Kidney epithelial cell (primary cell): Measurements from ENCODE around the gene DDX49. TPM values are rescaled to one million over a fixed set of nuclear protein-coding genes. Genes with fewer than 3 reads are reported as not detected.

Experiments used
- DNase-seq: peaks from one replicate; pipeline ENCODE4 v3.0.0-alpha.2; 2010; ENCODE audit warnings: low read depth
- H3K27me3 ChIP-seq: 2 replicates; pipeline ENCODE4 v1.6.0; 2011; ENCODE audit warnings: low read length; ENCODE audit not compliant: control insufficient read depth, insufficient read depth
- H3K36me3 ChIP-seq: 2 replicates; pipeline ENCODE4 v1.5.1; 2011; ENCODE audit warnings: low read length; ENCODE audit not compliant: control insufficient read depth, insufficient read depth
- H3K4me3 ChIP-seq: 2 replicates; pipeline ENCODE4 v1.5.1; 2011; ENCODE audit warnings: low read depth, mild to moderate bottlenecking, control low read depth, low read length
- CTCF ChIP-seq: IDR thresholded peaks from 2 replicates; pipeline ENCODE4 v1.5.1; 2011; ENCODE audit warnings: mild to moderate bottlenecking, moderate library complexity, low read length, control low read depth, inconsistent platforms; ENCODE audit not compliant: insufficient read depth, poor library complexity, severe bottlenecking
- total RNA-seq: library from RNA; depleted of rRNA; stranded (reverse); fragments of >200 nt; gene quantifications from 2 replicates; pipeline ENCODE4 v1.2.3, GENCODE V29; 2015

DDX49 gene
- total RNA-seq, 1 donor from 2014 or later = 85.0 TPM

DNA sequence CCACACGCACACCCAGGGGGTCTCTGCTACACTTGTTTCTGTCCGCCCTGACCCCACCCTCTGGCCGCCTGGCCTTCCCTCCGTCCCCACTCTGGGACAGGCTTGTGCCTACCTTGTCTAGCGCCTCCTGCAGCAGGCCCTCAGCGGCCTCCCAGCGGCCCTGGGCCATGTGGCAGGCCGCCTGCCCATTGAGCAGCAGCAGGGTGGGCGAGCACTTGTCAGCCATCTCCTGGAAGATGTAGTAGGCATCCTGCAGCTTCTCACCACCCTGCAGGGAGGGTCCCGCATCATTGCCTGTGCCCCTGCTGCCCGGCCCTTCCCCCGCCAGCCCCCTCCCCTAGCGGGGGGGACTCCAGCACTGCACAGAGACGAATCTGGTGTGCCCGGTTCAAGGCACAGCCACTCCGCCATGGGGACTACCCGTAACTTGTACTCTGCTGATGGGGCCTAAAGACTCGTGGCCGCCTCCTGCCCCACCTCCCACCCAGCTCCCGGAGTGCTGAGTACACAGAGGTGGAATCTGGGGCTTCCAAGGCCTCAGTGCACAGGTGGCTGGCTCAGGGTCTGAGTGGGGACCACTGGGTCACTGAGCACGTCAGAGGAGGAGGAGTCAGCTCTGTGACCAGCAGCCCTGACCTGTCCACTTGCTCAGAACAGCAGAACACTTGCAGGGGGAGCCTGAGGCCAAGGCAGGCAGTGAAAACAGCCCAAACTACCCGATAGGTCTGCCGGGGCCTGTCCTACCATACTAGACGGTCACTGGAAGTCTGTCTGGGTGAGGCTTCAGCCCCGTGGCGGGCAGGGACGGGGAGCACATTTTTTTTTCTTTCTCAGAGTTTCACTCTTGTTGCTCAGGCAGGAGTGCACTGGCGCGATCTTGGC, 16.1 kb upstream of the DDX49 start:
- Histone ChIP-seq H3K27me3 (no peaks in the 10 kb centered on the region), H3K4me3 (no peak overlapping the region), H3K36me3 (peaks cover 2% of the 10 kb centered on the region)
- DNase-seq = no peak
- TF ChIP-seq CTCF = no peak

GRCh38 chr19:18904334-18905057, 15.0 kb upstream of the DDX49 start:
- peaks cover 2% of the 10 kb centered on the region for H3K36me3 ChIP-seq
- H3K27me3 ChIP-seq = no peaks in the 10 kb centered on the region
- H3K4me3 ChIP-seq = no peak overlapping the region
- no peak for TF ChIP-seq CTCF
- no peak for DNase-seq

- TF ChIP-seq CTCF = no peak
- Histone ChIP-seq H3K27me3 (no peaks in the 10 kb centered on the region), H3K36me3 (peaks cover 2% of the 10 kb centered on the region), H3K4me3 (no peak overlapping the region)
- no peak for DNase-seq
Measured at GRCh38 chr19:18905058-18905456, 14.5 kb upstream of the DDX49 start.

DNA sequence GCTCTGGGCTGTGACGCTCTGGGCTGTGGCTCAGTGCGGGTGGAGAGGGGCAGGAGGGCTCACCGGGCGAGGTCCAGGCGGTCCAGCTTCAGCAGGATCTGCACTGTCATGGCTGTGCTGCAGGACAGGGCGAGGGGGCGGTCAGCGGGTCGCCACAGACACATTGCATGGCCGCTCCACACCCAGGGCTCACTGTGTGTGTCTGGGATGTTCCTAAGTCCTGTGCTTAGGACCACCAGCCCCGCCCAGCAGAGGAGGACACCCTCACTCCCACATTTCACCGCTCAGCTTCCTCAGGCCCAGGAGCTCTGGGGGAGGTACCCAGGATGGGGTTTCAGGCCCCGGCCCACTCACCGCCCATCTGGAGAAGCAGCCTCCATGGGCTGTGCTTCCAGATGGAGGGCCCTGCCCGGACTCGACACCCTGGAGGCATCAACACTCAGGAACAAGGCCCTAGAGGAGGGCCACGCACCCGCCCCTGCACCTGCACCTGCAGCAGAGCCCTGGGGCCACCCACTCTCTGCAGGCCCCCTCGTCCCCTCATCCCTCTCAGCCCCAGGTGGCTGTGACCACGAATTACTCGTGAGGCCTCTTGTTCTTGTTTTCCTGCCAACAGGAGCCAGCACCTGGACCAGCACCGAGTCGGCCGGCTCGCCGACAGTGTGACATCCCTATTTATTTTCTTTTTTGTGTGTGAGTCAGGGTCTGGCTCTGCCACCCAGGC, 13.8 kb upstream of the DDX49 start:
- TF ChIP-seq CTCF = no peak
- no peak for DNase-seq
- Histone ChIP-seq H3K27me3 (no peaks in the 10 kb centered on the region), H3K36me3 (peaks cover 2% of the 10 kb centered on the region), H3K4me3 (no peak overlapping the region)

GRCh38 chr19:18906605-18907519, 12.7 kb upstream of the DDX49 start:
- Histone ChIP-seq H3K36me3 (peaks cover 2% of the 10 kb centered on the region), H3K27me3 (no peaks in the 10 kb centered on the region), H3K4me3 (no peak overlapping the region)
- no peak for TF ChIP-seq CTCF
- DNase-seq = no peak
